GM21717 (cell line): ENCODE results near the gene FOXI1.
A peak's percentile ranks its signal among the peaks of the same experiment; 100 is the strongest.
"Not testable (repeated sequence)": the region's sequence is repeated elsewhere in the genome, so short reads cannot be mapped to it uniquely, and the experiment has no call there.

ENCODE experiments used
- ATAC-seq: cut with Tn5 transposase; IDR thresholded peaks from one replicate; pipeline ENCODE4 v1.9.1; 2021; ENCODE audit warnings: mild to moderate bottlenecking, moderate library complexity; ENCODE audit not compliant: unreplicated experiment

FOXI1 gene

GRCh38 chr5:170092455-170093101, 13.1 kb upstream of the FOXI1 start:
- ATAC-seq: no peak

- not testable (repeated sequence) for ATAC-seq
Measured at GRCh38 chr5:170094329-170094728, 11.4 kb upstream of the FOXI1 start.

DNA sequence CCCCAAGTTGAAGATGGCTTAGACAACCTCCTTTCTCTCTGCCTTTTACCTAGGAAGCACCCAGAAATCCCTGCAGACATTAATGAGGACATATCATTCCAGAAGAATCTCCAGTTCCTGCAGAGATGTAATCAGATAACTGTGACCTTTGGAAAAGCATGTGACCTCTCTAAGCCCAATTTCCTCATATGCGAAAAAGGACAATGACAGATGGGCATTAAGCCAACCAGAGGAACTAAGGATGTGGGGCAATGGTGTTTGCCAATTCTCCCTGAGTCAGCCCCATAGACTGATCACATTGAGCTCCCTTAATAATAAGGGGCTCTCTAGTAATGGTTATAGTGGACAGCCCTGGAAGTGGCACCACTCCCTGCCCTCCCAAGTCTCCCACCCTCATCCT, 10.1 kb upstream of the FOXI1 start:
- no peak for ATAC-seq

DNA sequence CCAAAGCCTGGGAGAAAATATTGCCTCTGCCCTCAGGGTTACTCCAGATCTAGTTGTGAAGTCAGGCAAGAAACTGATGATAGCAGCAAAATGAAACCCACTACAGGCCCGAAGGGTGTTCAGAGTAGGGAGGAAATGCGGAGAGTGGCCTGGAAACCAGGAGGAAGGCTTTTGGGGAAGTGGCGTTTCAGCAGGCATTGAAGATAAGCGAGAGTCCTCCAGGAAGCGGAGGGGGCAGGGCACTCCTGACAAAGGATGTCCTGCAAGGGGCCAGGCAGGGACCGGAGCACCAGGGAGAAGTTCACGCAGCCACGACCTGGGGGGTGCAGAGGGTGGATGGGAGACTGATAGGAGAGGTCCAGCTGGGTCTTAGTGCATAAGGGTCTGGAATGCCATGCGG, 7.8 kb upstream of the FOXI1 start:
- ATAC-seq: no peak

- peak; percentile 67 for ATAC-seq
Measured at GRCh38 chr5:170100066-170100943, 5.4 kb upstream of the FOXI1 start.

DNA sequence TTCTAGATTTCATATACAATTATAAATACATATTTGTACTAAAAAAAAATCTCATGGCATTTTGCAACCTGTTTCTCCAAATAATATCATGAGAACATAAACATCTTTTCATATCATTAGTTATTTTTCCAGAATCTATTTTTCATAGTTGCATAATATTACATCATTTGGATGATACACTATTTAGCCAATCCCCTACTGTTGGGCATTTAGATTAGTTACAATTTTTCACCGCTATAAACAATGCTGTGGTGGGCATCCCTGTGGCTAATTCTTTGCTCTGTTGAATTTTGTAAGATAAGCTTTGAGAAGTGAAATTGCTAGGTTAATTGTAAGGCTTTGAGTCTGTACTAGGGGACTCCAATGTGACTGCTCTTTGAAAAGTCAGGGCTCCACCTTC, 2.2 kb upstream of the FOXI1 start:
- no peak for ATAC-seq

- ATAC-seq: no peak
Measured at GRCh38 chr5:170104299-170104698, 1.4 kb upstream of the FOXI1 start.

DNA sequence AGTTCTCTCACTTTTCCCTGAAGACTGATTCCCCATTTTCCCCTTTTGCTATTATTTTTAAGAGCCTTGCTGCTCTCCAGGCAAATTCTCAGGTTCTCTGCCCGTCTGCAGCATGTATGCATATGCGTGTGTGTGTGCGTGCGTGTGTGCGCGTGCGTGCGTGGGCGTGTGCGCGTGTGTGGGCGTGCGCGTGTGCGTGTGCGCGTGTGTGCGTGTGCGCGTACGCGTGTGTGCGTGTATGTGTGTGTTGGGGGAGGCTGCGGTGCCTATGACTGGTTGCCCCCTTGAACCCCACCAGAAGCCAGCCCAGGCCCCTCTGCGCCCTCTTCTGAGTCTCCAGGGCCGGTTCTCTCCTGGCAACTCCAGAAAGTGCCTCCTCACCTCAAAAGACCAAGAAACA, 987 bp upstream of the FOXI1 start:
- ATAC-seq: no peak

DNA sequence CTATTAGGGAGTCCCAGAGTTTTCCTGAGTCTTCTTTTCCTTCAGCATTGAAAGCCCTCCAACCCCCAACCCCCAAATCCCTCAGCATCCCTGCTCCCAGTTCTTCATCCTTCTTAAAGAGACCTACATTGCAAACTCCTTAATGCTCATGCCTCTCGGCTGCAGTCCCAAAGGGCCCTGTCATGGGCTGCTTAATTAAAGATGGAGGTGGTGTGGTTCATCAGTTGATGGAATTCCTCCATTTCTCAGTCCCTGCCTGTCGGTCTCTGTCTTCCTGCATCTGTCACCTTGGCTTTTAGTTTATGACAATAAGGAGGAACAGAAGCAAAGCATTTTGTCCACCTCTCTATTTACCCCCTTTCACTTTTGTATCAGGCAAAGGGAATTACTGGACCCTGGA, 2.0 kb downstream of the FOXI1 start:
- no peak for ATAC-seq

- ATAC-seq: no peak
Measured at GRCh38 chr5:170108266-170108785, 2.6 kb downstream of the FOXI1 start.

- ATAC-seq: no peak
Measured at GRCh38 chr5:170109059-170110031, 3.6 kb downstream of the FOXI1 start.

- no peak for ATAC-seq
Measured at GRCh38 chr5:170110403-170111087, 4.8 kb downstream of the FOXI1 start.

GRCh38 chr5:170111088-170111785, 5.5 kb downstream of the FOXI1 start:
- ATAC-seq: no peak

DNA sequence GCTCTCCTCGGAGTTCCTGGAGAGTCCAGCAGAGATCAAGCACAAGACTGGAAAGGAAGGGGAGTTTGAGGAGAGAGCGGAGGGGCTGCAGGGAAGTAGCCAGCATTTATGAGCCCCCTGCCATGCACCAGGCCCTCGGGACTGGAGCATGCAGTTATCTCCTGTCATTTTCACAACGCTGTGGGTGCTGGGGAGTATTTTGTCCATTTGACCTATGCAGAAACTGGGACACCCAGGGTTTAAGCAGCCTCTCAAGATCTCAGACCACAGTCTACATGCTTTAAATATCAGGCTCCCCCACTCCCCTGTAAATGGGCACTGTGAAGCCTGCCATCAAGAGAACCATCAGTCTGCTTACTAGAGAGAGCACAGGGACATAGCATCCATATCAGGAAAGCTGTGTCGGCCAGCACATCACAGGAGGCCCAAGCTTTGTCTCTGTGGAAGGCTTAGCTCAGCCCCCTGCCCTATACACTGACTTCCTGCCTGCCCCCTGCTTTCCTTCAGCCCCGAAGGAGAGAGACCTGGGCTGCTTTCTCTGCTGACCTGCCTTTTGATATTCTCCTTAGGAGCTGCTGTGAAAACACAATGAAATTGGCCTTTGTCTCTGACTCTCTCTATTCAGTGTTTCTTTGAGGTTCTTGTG, 7.3 kb downstream of the FOXI1 start:
- ATAC-seq: no peak

DNA sequence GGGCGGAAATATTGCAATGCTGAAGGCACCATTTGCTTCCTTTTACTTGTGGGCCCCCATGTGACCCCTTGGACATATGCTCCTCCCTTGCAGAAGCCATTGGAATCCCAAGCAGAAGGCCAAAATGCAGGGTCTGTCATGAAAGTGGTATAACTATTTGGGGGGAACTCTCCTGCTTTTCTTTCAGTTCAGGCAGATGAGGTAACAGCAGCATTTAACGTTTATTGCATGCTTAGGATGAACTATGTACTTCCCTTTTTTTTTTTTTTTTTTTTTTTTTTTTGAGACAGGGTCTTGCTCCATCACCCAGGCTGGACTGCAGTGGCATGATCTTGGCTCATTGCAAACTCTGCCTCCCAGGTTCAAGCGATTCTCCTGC, 7.8 kb downstream of the FOXI1 start:
- ATAC-seq: no peak

- ATAC-seq: no peak
Measured at GRCh38 chr5:170114271-170114670, 8.6 kb downstream of the FOXI1 start.

DNA sequence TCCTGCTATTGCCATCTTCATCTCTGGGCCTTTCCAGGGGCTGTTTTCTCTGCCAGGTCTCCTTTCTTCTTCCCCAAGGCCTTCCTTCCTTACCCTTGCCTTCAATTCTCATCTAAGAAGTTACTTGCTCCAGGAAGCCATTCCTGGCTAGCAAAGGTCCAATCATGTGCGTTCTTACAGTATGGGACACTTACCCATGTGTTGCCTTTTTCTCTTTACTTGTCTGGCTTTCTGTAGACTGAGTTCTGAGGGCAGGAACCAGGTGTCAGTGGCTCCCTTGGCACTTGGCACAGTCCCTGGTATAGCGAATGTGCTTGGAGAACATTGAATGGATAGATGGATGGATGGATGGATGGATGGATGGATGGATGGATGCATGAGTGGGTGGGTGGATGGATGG, 10.2 kb downstream of the FOXI1 start:
- no peak for ATAC-seq

GRCh38 chr5:170117736-170118135, 12.0 kb downstream of the FOXI1 start:
- no peak for ATAC-seq

DNA sequence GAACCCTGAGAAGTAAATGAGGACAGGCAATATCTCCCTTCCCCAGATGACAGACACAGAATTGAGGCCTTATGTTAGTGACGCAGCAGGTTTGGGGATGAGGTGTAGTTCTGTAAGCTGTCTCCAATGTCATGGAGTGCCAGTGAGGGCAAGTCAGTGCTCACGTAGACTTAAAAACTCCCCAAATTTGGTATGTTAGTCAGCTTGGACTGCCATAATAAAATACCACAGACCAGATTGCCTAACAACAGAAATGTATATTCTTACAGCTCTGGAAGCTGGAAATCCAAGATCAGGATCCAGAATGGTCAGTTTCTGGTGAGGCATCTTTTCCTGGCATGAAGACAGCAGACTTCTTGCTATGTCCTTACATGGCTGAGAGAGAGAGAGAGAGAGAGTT, 14.9 kb downstream of the FOXI1 start:
- ATAC-seq: no peak
